Adrenal gland (tissue), 5 donors: ENCODE measurements around the gene GOLGA6D.

Source experiments
- POLR2A ChIP-seq, 2 donors: fragments of 450-650 bp; IDR thresholded peaks; one replicate each; pipeline ENCODE4 v1.6.1; 2017; ENCODE audit warnings: antibody characterized with exemption in 2 of 2, mild to moderate bottlenecking in 2 of 2, moderate library complexity in 1 of 2
- TF ChIP-seq, protein P1 (sequence below), 6 experiments: fragments of 450-650 bp in 4 of 6; fragments of 200-600 bp in 2 of 6; sonication (generic) in 1 of 6; IDR thresholded peaks; 1 replicate in 5 of 6; 2 replicates in 1 of 6; pipeline versions ENCODE4 v1.5.1 to v1.8.0; 2016 to 2021; ENCODE audit warnings: antibody characterized with exemption in 6 of 6, mild to moderate bottlenecking in 2 of 6, moderate library complexity in 1 of 6
- donor health status: DM: no; HTN: no; CAD: no.

GRCh38 chr15:75249726-75250125, 32.9 kb upstream of the GOLGA6D start:
- TF ChIP-seq, protein P1, sequence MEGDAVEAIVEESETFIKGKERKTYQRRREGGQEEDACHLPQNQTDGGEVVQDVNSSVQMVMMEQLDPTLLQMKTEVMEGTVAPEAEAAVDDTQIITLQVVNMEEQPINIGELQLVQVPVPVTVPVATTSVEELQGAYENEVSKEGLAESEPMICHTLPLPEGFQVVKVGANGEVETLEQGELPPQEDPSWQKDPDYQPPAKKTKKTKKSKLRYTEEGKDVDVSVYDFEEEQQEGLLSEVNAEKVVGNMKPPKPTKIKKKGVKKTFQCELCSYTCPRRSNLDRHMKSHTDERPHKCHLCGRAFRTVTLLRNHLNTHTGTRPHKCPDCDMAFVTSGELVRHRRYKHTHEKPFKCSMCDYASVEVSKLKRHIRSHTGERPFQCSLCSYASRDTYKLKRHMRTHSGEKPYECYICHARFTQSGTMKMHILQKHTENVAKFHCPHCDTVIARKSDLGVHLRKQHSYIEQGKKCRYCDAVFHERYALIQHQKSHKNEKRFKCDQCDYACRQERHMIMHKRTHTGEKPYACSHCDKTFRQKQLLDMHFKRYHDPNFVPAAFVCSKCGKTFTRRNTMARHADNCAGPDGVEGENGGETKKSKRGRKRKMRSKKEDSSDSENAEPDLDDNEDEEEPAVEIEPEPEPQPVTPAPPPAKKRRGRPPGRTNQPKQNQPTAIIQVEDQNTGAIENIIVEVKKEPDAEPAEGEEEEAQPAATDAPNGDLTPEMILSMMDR (IDR thresholded peaks at IDR 0.05), result no peak
- TF ChIP-seq POLR2A (IDR thresholded peaks at IDR 0.05), result no peak
